Erythroblast (primary cell): ENCODE results near the gene ACP2.

ENCODE experiments used
- GATA1 ChIP-seq: IDR thresholded peaks from 2 replicates; pipeline ENCODE4 v1.6.1; 2011; ENCODE audit warnings: low read depth, mild to moderate bottlenecking, control low read depth, low read length, moderate library complexity
- POLR2A ChIP-seq: IDR thresholded peaks from 2 replicates; pipeline ENCODE4 v1.6.1; 2011; ENCODE audit warnings: mild to moderate bottlenecking, low read length

- TF ChIP-seq POLR2A, result no peak
- no peak for TF ChIP-seq GATA1
Measured at GRCh38 chr11:47204637-47204989, 44.0 kb downstream of the ACP2 start.
